GM18861 (cell line): ENCODE data around the gene MCU.
"Not testable (repeated sequence)": the region's sequence is repeated elsewhere in the genome, so short reads cannot be mapped to it uniquely, and the experiment has no call there.

Experiments used
- ATAC-seq: cut with Tn5 transposase; IDR thresholded peaks from one replicate; pipeline ENCODE4 v1.9.1; 2021; ENCODE audit not compliant: unreplicated experiment

MCU gene

DNA sequence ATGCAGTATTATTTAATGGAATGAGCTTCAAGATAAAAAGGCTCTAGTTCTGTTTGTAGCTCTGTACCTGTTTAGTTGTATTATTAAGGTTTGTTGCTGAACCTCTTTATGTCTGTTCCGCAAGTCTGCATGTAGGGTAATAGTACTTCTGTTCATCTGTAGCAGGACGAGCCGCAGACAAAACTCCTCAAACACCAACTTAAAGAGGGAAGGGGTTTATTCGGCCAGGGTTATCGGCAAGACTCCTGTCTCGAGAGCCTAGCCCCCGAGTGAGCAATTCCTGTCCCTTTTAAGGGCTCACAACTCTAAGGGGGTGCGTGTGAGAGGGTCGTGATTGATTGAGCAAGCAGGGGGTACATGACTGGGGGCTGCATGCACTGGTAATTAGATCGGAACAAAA, 67.0 kb downstream of the MCU start:
- ATAC-seq: not testable (repeated sequence)

- no peak for ATAC-seq
Observed at GRCh38 chr10:72759584-72759983, 67.6 kb downstream of the MCU start.

GRCh38 chr10:72761498-72761897, 69.6 kb downstream of the MCU start:
- no peak for ATAC-seq

- no peak for ATAC-seq
Observed at GRCh38 chr10:72762042-72762441, 70.1 kb downstream of the MCU start.

DNA sequence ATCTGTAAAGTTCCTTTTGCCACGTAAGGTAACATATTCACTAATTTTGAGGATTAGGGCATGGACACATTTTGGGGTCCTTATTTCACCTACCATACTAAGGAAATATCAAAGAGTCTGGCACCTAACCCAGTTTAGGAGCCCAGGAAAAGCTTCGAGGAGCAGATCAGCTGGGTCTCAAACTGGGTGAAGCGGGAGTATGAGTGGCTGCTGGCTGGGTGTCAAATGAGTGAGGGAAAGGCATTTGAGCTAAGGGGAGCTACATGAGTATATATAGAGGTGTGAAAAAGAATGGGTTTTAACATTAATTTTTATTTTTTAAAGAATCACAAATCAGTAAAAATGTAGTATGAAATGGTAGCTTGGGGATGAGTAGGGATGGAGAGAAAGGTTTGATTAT, 71.3 kb downstream of the MCU start:
- ATAC-seq: no peak

DNA sequence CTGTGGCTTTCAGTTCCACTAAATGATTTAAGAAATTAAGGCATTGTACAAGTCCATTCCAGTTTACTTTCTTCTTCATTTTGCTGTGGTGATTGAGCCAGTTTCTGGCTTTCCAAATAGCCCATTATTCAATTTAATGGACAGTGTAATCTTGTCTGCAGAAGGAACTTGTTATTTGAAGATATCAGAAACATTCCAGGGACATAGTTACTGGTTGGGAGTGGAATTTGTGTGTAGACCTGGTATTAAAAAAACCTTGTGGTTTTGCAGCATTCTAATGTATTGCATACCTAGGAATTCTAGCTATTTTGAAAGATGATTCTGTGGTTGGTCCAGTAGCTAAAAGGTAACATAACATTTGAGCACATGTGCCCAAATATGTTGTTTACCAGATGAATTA, 72.2 kb downstream of the MCU start:
- no peak for ATAC-seq

DNA sequence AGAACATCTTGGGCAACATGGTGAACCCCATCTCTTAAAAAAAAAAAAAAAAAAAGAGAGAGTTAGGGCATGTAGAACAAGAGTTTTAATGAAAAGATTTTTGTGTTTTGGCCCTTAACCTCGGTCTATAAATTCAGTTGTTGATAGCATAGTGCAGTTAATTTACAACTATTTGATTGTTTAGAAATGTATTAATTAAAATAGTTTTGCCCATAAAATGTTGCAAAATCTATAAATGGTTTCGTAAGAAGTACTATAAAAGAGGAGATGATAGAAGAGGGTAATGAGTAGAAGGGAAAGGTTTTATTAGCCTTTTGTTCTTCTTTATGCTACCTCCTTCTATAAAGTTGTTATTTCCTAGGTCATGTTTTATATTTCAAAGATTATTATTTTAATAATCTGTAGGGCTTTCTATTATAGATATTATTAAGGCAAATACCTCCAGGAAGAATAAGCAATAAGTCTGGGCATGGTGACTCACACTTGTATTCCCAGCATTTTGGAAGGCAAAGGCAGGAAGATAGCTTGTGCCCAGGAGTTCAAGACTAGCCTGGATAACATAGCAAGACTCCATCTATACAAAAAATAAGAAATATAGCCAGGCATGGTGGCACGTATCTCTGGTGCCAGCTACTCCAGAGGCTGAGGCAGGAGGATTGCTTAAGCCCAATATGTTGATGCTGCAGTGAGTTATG, 73.3 kb downstream of the MCU start:
- ATAC-seq: no peak

DNA sequence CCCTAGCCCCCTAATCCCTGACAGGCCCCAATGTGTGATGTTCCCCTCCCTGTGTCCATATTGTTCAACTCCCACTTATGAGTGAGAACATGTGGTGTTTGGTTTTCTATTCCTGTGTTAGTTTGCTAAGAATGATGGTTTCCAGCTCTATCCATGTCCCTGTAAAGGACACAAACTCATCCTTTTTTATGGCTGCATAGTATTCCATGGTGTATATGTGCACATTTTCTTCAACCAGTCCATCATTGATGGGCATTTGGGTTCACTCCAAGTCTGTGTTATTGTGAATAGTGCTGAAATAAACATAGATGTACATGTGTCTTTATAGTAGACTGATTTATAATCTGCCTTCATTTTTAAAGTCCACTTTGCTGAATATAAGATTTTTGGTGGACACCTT, 79.3 kb downstream of the MCU start:
- ATAC-seq: not testable (repeated sequence)

GRCh38 chr10:72772031-72772430, 80.1 kb downstream of the MCU start:
- no peak for ATAC-seq

DNA sequence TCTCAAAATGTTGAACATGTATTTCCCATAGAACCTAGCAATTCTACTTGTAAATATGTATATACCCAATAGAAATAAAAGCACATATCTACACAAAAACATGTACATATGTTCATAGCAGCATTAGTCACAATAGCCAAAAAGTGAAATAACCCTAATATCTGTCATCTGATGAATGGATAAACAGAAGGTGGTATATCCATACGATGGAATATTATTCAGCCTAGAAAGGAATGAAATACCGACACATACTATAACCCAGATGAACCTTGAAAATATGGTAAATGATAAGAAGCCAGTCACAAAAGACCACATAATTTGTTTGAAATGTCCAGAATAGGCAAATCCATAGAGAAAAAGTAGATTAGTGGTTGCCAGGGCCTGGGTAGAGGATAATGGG, 87.9 kb downstream of the MCU start:
- ATAC-seq: no peak

DNA sequence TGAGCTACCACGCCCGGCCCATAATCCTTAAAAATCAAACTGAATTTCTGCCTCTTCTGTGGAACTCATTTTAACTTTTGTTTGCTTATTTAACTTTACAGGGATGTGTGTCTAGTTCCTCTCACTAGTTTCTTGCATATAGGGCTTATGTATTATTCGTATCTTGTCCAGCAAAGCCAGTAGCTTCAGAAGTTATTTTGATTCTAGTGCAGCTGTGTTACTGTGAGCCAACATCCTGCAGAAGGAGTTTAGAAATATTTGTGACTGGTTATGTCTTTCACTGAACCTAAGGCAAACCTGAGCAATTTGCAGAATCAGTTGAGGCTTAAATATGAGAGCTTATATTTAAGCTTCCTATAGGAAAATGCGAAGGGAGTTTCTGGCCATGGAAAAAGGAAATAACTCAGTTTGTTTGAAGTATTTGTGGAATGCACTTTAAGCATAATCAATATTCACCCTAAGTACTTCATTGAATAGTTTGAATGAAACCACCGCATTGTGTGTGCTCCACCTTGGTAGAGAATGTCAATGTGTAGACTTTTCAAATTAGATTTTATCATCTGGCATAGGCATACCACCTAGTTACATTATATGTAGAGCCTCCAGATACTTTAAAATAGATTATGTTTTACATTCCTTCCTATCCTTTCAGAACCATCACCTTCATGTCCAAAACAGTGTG, 90.8 kb downstream of the MCU start:
- ATAC-seq: no peak

- ATAC-seq: no peak
Observed at GRCh38 chr10:72783410-72783833, 91.5 kb downstream of the MCU start.

GRCh38 chr10:72784551-72785351, 92.8 kb downstream of the MCU start:
- ATAC-seq: no peak

DNA sequence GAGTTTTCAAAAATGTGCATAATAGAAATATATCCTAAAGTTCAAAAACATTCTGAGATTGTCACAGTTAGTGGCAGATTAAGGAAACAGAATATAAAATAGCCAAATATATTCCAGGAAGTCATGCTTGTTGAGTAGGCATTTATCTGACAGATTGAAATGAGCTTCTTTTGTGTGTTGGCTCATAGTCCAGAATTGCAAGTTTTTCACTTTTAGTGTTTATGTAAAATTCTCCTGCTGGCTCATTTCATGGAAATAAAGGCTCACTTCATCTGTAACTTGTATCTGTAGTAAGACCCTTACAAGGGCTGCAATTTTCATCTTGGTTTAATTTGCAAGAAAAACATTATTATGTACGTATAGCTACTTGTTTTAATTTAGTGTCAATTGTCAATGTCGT, 93.5 kb downstream of the MCU start:
- no peak for ATAC-seq

GRCh38 chr10:72790216-72790990, 98.5 kb downstream of the MCU start:
- ATAC-seq: no peak

GRCh38 chr10:72792288-72792687, 100.3 kb downstream of the MCU start:
- no peak for ATAC-seq

DNA sequence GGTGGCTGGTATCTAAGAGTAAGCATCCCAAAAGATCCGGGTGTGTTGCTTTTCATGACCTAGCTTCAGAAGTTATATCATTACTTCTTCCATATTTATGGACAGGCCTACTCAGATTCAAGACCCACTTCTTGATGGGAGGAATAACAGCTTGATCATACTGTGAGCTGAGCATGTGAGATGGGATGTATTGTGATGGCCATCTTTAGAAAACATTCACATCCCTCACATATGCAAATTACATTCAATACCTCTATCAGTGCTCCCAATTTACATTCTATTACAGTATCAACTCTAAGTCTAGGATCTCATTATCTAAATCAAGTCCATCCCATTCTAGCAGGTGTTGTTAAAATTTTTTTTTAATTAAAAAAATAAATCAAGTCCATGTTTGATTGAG, 101.8 kb downstream of the MCU start:
- no peak for ATAC-seq

- ATAC-seq: no peak
Observed at GRCh38 chr10:72794260-72794659, 102.3 kb downstream of the MCU start.

DNA sequence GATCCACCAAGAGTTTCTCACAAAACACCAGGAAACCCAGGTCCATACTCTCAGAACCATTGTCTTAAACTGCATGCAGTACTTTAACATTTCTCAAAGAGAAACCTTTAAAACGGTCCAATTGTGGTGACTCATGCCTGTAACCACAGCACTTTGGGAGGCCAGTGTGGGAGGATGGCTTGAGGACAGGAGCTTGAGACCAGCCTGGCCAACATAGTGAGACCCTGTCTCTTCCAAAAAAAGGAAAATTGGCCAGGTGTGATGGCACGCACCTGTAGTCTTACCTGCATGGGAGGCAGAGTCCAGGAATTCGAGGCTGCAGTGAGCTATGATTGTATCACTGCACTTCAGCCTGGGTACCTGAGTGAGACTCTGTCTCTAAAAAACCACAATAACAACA, 104.1 kb downstream of the MCU start:
- no peak for ATAC-seq

DNA sequence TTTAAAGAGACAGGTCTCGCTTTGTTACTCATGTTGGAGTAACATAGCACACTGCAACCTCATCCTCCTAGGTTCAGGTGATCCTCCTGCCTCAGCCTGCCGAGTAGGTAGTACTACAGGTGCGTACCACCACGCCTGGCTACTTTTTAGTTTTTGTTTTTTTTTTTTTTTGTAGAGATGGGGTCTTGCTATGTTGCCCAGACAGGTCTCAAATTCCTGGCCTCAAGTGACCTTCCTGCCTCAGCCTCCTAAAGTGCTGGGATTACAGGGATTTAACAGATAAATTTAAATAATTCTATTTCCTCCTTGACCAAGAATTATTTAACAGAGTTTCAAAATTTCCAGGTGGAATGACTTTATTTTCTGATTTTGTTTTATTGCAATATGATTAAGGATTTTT, 104.6 kb downstream of the MCU start:
- ATAC-seq: no peak

GRCh38 chr10:72800000-72800740, 108.2 kb downstream of the MCU start:
- no peak for ATAC-seq
